HAP-1 (cell line): Measurements from ENCODE around the gene SH2B3.

Experiments used
- DNase-seq, 2 experiments: peaks; one replicate each; pipeline ENCODE4 v3.0.0-alpha.2; 2016 to 2020; ENCODE audit warnings: low spot score in 2 of 2
- H3K27me3 ChIP-seq: fragments of 250-450 bp; sonication (Bioruptor Pico); 2 replicates; pipeline ENCODE4 v1.5.1; 2020; ENCODE audit warnings: low read depth, mild to moderate bottlenecking, moderate library complexity
- H3K36me3 ChIP-seq: fragments of 250-450 bp; sonication (Bioruptor Pico); replicated peaks from 2 replicates; pipeline ENCODE4 v1.5.1; 2020; ENCODE audit warnings: mild to moderate bottlenecking
- H3K4me1 ChIP-seq: fragments of 250-450 bp; sonication (Bioruptor Pico); 2 replicates; pipeline ENCODE4 v1.5.1; 2020; ENCODE audit warnings: mild to moderate bottlenecking
- H3K4me3 ChIP-seq: fragments of 250-450 bp; sonication (Bioruptor Pico); 2 replicates; pipeline ENCODE4 v1.5.1; 2020; ENCODE audit warnings: mild to moderate bottlenecking, moderate library complexity
- H3K9me3 ChIP-seq: fragments of 250-450 bp; sonication (Bioruptor Pico); 2 replicates; pipeline ENCODE4 v1.5.1; 2020; ENCODE audit warnings: mild to moderate bottlenecking, moderate library complexity
- in situ Hi-C: fragments of 300-500 bp; cut with MboI; formaldehyde crosslinking; loops from 3 replicates; pipeline ENCODE4 v1.14.3; 2020; ENCODE audit warnings: low sequenced_read_pairs, inconsistent platforms, mixed read lengths

The SH2B3 gene

DNA sequence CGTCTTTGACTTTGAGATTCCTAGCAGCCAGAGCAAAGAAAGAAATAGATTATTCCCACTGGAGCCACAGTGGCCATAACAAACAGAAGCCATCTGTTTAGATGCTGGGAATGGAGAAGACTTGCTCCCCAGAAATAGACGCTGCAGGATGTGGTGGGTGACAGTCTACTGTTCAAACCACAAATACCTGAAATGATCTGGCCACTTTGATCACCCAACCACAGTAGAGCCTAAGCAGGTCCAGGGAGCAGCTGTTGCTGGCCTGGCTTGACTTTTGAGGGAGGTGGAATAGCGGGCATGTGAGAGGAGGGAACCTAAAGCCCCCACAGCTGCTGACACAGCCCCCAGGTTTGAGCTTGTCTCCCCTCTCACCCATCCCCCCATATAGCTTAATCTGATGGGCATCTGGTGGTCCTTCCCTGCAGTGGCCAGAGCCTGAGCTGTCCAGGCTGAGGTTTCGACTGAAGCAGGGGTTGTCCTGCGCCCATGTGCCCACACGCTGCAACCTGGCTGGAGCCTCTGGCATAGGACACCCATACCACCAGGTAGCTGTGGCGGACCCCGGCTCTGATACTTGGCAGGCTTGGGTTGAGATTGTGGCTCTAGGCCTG, 38.7 kb downstream of the SH2B3 start:
- peaks cover 41% of the 10 kb centered on the region for H3K36me3 ChIP-seq
- no peaks in the 10 kb centered on the region; the same call in 1 of the 2 replicates for H3K4me1 ChIP-seq
- H3K27me3 ChIP-seq, result no peaks in the 10 kb centered on the region
- DNase-seq, result no peak
- H3K4me3 ChIP-seq, result no peak overlapping the region
- no peaks in the 10 kb centered on the region for H3K9me3 ChIP-seq
- in situ Hi-C loops, result no loop called here

DNA sequence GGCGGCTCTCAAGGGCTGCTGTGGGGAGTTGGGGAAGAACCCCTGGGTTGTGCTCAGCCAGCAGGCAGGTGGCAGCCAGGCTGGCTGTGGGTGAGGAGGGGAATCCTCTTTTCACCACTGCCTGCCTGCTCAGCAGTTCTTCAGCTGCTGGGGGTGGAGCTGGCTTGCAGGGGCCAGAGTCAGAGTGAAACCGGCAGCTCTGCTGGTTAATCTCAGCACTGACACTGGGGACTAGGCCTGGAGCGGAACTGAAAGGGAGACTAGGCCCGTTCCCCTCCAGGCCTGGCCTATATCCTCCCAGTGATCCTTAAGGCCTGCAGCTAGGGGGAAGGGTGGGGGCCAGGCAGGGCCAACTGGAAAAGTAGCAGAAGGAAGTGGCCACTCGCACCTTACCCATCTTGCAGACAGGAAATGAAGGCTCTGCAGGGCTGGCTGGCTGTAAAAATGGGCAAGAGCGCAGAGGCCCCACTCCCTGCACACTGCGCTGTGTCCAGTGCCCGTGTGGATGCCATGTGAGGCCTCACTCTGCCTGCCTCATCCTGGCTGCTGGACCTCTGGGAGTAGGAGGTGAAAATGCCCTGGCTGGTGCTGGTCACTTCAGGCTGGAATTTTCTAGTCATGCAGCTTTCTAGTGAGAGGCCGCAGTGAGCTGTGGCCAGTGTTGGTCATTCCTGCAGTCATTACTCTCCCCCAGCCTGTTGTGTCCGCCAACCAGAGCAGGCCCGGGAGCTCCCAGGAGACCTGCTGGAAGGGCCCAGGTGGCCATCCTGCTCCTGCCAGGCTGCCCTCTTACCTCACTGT, 39.4 kb downstream of the SH2B3 start:
- in situ Hi-C loops, result no loop called here

DNA sequence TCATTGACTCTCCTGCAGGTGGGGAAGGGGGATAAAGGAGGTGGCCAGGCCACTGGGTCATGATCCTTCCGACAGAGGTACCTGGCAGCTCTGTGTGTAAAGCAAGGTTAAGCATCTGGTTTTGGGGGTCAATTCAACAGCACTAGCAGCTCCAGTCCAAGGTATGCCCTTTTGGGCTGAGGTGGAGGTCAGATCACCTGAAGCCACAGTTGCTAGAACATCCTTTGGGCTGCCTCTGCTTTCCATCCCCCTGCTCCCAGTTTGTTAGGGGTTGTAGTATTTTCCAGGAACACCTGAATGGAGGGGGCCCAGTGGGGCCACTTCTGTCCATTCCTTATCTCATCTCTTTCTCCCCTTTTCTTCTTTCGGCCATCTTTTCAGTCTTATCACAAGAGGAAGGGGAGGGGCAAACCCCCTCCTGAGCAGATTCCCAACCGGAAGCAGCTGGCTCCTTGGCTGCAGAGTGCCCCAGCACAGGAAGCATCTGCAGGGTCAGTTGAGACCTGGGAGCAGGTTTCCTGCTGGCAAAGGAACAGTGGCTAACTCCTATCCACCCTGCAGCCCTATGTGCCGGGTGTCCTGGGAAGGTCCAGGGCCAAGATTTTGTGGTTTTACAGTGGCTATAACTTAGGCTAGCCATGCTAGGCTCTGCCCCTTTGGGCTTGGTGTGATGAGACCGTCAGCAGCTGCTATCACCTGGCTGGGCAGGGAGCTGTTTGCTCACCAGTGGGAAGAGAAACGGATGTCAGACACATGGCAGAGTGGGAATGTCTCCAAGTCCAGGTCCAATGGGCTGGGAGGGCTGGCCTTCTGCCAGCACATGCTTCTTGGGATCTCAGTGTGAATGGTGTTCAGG, 40.2 kb downstream of the SH2B3 start:
- in situ Hi-C loops, result no loop called here
- no peaks in the 10 kb centered on the region for H3K27me3 ChIP-seq
- peak in 1 of 2 experiments; percentile 7 for DNase-seq
- H3K4me1 ChIP-seq, result no peaks in the 10 kb centered on the region; the same call in 1 of the 2 replicates
- peaks cover 53% of the 10 kb centered on the region for H3K36me3 ChIP-seq
- no peaks in the 10 kb centered on the region for H3K9me3 ChIP-seq
- no peak overlapping the region for H3K4me3 ChIP-seq

More for the DNA sequence above, 39.4 kb downstream of the SH2B3 start:
- DNase-seq, result peak in 1 of 2 experiments; percentile 7
- no peaks in the 10 kb centered on the region for H3K27me3 ChIP-seq
- no peak overlapping the region for H3K4me3 ChIP-seq
- no peaks in the 10 kb centered on the region for H3K9me3 ChIP-seq
- H3K4me1 ChIP-seq, result no peaks in the 10 kb centered on the region; the same call in 1 of the 2 replicates
- H3K36me3 ChIP-seq, result peaks cover 44% of the 10 kb centered on the region

DNA sequence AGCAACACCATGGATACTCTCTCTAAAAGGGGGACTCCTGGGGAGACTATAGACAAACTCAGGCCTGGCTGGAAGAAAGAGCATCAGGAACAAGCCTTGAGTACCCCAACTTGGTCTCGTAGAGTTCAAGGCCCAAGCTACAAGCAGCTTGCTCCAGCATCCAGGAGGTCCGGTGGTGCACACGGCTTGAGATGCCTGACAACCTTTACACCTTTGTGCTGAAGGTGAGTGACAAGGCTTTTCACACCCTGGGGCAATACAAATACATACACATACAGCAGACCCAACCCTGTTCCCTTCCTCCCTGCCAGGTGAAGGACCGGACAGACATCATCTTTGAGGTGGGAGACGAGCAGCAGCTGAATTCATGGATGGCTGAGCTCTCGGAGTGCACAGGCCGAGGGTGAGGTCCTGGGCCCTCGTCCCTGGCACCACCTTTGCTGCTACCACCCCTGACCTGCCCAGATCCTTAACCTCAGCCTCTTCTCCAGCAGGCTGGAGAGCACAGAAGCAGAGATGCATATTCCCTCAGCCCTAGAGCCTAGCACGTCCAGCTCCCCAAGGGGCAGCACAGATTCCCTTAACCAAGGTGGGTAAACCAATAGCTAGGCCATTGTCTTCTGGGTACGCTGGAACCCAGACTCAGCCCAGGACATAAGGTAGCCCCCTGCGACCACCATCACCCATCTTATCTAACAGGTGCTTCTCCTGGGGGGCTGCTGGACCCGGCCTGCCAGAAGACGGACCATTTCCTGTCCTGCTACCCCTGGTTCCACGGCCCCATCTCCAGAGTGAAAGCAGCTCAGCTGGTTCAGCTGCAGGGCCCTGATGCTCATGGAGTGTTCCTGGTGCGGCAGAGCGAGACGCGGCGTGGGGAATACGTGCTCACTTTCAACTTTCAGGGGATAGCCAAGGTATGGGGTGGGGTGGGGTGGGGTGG, 41.2 kb downstream of the SH2B3 start:
- DNase-seq, result peak in 1 of 2 experiments; percentile 6
- in situ Hi-C loops, result no loop called here

DNA sequence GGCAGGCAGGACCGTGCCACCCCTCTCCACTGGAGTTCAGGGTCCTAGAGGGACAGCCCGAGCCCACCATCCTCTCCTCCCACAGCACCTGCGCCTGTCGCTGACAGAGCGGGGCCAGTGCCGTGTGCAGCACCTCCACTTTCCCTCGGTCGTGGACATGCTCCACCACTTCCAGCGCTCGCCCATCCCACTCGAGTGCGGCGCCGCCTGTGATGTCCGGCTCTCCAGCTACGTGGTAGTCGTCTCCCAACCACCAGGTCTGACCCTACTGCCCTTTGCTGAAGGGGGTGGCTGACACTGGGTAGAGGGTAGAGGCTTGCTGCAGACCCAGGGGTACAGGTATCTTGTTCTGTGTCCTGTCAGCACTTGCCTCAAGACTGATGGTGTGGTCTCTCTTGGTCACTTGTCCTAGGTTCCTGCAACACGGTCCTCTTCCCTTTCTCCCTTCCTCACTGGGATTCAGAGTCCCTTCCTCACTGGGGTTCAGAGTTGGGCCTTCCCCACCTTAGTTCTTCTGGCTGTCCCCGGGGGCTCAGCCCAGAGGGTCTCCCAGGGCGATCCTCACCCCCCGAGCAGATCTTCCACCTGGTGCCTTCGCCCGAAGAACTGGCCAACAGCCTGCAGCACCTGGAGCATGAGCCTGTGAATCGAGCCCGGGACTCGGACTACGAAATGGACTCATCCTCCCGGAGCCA, 42.0 kb downstream of the SH2B3 start:
- in situ Hi-C loops, result no loop called here
- Histone ChIP-seq H3K4me3 (no peak overlapping the region), H3K36me3 (peaks cover 68% of the 10 kb centered on the region), H3K4me1 (no peaks in the 10 kb centered on the region), H3K9me3 (no peaks in the 10 kb centered on the region), H3K27me3 (no peaks in the 10 kb centered on the region)
- DNase-seq, result peak in 1 of 2 experiments; percentile 7

More for the DNA sequence above, 41.2 kb downstream of the SH2B3 start:
- H3K36me3 ChIP-seq, result peaks cover 62% of the 10 kb centered on the region
- H3K4me3 ChIP-seq, result no peak overlapping the region
- H3K4me1 ChIP-seq, result no peaks in the 10 kb centered on the region; the same call in 1 of the 2 replicates
- H3K27me3 ChIP-seq, result no peaks in the 10 kb centered on the region
- no peaks in the 10 kb centered on the region for H3K9me3 ChIP-seq

DNA sequence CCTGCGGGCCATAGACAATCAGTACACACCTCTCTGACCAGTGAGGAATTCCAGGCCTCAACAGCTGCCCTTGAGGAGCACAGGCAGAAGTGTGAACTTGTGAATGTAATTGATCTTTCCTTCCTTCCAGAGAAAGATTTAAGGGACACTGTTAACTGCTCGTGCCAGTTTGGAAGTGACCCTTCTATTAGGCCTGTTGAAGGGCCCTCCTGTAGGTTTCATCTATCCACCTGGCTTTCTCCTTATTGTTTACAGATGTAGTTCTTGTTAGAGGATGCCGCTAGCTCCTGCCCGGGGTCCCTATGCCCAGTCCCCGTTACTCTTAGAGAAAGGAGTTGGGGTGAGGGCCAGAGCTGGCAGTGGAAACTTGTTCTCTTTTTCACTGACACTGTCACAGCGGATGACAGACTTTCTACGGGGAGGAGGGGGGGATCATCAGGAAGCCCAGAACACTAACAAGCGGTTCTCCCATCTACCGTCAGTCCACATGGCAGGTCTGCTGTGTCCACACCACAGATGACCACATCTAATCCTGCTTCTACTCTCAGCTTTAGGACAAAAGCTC, 42.6 kb downstream of the SH2B3 start:
- in situ Hi-C loops, result no loop called here
- H3K27me3 ChIP-seq, result no peaks in the 10 kb centered on the region
- no peaks in the 10 kb centered on the region for H3K4me1 ChIP-seq
- DNase-seq, result peak in 1 of 2 experiments; percentile 1
- H3K36me3 ChIP-seq, result peaks cover 72% of the 10 kb centered on the region
- no peaks in the 10 kb centered on the region for H3K9me3 ChIP-seq
- no peak overlapping the region for H3K4me3 ChIP-seq

DNA sequence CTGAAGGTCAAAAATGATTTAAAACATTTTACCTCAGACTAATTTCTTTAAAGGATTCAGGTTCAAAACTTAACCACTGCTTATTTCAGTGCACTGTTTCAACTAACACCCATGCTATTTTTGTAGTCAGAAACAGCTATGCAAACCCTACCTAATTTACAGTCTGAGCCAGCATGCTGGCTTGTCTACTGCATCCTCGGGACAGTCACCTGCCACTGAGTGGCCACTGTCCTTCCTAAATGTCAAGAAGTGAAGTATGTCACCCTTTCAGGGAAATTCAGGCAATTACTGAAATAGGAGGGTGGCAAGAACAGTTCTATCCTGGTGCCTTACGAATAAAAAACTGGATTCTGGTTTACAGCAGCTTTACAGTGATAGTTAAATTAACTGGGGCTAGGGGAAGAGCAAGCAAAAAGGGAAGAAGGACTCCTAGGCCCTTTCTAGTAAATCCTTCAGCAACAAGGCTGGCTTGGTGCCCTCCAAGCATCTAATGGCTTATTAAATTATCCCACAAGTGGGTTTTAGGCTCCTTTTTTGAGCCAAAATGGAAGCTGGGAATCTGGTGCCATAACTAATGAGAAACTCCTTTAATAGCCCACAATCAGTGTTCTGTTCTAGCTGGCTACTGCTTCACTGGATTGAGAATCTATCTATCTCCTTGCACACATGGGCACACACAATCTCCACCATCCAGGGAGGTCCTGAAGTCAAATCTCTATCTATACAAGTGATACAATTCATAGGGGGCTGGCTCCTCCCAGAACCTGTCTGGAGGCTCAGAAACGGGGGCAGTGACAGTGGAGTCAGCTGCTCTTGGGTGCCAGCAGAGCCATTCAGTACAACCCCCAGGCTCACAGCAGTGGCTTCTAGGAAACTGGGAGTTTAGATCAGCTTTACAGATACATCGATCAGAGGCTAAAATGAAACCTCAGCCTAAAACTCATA, 43.4 kb downstream of the SH2B3 start:
- no peaks in the 10 kb centered on the region for H3K4me1 ChIP-seq
- in situ Hi-C loops, result no loop called here
- H3K27me3 ChIP-seq, result no peaks in the 10 kb centered on the region
- peaks cover 79% of the 10 kb centered on the region for H3K36me3 ChIP-seq
- no peak overlapping the region for H3K4me3 ChIP-seq
- DNase-seq, result peak in 1 of 2 experiments; percentile 4
- H3K9me3 ChIP-seq, result no peaks in the 10 kb centered on the region

DNA sequence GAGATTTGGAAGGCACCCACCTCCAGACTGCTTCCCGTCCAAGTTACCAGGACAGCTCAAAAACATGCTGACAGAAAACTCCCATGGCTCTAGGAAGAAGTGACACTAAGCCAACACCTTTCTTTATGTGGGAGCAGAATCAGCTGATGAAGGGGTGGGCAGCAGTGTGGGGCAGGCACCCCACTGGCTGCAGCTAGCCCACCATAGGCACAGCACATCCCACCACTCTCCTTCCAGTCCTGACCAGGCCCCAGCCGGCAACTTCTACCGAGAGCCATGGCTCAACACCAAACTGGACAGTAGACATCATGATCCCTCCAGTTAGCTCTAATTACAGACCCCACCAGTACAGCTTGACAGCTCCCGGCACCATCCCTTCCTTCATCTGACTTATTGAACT, 45.0 kb downstream of the SH2B3 start:
- Histone ChIP-seq H3K27me3 (no peaks in the 10 kb centered on the region), H3K36me3 (peaks cover 89% of the 10 kb centered on the region), H3K9me3 (no peaks in the 10 kb centered on the region), H3K4me3 (no peak overlapping the region), H3K4me1 (no peaks in the 10 kb centered on the region)
- in situ Hi-C loops, result loop anchor here (5.0 kb wide), 1 partner anchor 53 kb away; no protein-coding TSS in a partner anchor
- no peak for DNase-seq

DNA sequence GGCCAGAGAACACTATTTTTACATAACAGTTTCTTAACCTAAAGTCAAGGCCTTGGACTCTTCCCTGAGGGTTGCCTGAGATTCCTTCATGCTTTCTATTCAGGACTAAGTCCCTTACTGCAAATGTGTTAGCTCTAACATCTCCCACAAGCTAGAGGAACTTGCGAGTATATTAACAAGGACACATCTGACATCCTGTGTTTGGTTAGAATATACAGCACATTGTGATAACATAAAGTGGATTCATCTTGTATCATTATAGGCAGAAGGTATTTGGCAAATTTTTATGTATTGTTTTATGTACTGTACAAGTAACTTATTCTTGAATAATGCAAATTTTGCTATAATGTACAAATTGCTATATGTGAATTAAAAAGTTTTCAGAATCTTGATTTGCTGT, 45.5 kb downstream of the SH2B3 start:
- Histone ChIP-seq H3K36me3 (peaks cover 89% of the 10 kb centered on the region), H3K9me3 (no peaks in the 10 kb centered on the region), H3K4me1 (no peaks in the 10 kb centered on the region), H3K27me3 (no peaks in the 10 kb centered on the region), H3K4me3 (no peak overlapping the region)
- in situ Hi-C loops, result loop anchor here (5.0 kb wide), 1 partner anchor 54 kb away; no protein-coding TSS in a partner anchor
- DNase-seq, result no peak

DNA sequence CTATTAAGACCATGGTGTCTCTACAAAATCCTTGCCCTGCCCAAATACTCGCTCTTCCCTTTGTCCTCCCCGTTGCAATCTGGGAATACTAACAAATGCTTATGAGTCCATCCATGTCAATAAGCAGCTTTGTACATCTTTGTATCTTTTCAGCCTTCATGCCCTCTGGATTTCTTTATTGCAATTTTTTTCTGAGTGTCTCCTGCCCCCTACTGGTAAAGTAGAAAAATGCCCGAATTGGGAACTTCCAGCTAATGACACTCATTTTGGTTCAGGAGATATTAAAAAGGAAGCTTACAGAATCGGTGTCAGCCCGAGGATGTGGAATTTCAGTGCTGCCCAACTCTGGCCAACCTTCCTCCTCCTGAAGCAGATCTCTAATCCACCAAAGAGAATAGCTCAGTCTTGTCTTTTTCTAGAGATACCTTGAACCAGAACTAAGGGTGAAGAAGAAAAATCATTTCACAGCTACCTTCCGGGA, 46.0 kb downstream of the SH2B3 start:
- peaks cover 89% of the 10 kb centered on the region for H3K36me3 ChIP-seq

More for the DNA sequence above, 46.0 kb downstream of the SH2B3 start:
- H3K9me3 ChIP-seq, result no peaks in the 10 kb centered on the region
- peak in 1 of 2 experiments; percentile 61 for DNase-seq
- no peaks in the 10 kb centered on the region for H3K27me3 ChIP-seq
- H3K4me1 ChIP-seq, result no peaks in the 10 kb centered on the region
- H3K4me3 ChIP-seq, result no peak overlapping the region
- in situ Hi-C loops, result loop anchor here (5.0 kb wide), 1 partner anchor 54 kb away; no protein-coding TSS in a partner anchor
